CD4-positive, alpha-beta memory T cell (primary cell): ENCODE measurements around the gene PF4V1. TPM values are rescaled to one million over a fixed set of nuclear protein-coding genes. Genes with fewer than 3 reads are reported as not detected.
"Not testable (repeated sequence)": the region's sequence is repeated elsewhere in the genome, so short reads cannot be mapped to it uniquely, and the experiment has no call there.

Experiments
- CTCF ChIA-PET: fragments of 350-600 bp; sonication (Branson Sonifier 250); formaldehyde crosslinking; loops from one replicate; lab custom pipeline; 2021; ENCODE audit warnings: inconsistent platforms; ENCODE audit not compliant: partially characterized antibody; lab: Charles Lee
- POLR2A ChIA-PET: fragments of 350-600 bp; sonication (Branson Sonifier 250); formaldehyde crosslinking; loops from one replicate; lab custom pipeline; 2021; ENCODE audit not compliant: partially characterized antibody; lab: Charles Lee
- DNase-seq, 5 donors: peaks; one replicate each; pipeline versions ENCODE4 v3.0.0 to v3.0.0-alpha.2; 2020 to 2022; ENCODE audit warnings: mixed read lengths in 1 of 5
- H3K27ac ChIP-seq: one replicate; pipeline ENCODE4 v1.7.0; 2013; ENCODE audit warnings: low read depth, low read length
- H3K27me3 ChIP-seq: 2 replicates; pipeline ENCODE4 v1.7.0; 2013; ENCODE audit warnings: mild to moderate bottlenecking, low read length, moderate library complexity; ENCODE audit not compliant: insufficient read depth
- H3K36me3 ChIP-seq: 2 replicates; pipeline ENCODE4 v1.7.0; 2013; ENCODE audit warnings: mild to moderate bottlenecking, low read length, moderate library complexity; ENCODE audit not compliant: insufficient read depth
- H3K4me1 ChIP-seq: 2 replicates; pipeline ENCODE4 v1.7.0; 2013; ENCODE audit warnings: mild to moderate bottlenecking, low read length, moderate library complexity; ENCODE audit not compliant: insufficient read depth
- H3K4me3 ChIP-seq, 2 donors: one replicate each; pipeline ENCODE4 v1.7.0; 2013; ENCODE audit warnings: low read length in 2 of 2, mild to moderate bottlenecking in 1 of 2
- H3K9me3 ChIP-seq, 2 donors: one replicate each; pipeline ENCODE4 v1.7.0; 2013; ENCODE audit warnings: low read length in 2 of 2, control low read depth in 1 of 2; ENCODE audit not compliant: control insufficient read depth in 1 of 2
- H3K27ac Mint-ChIP-seq, 7 donors: one replicate each; pipeline ENCODE4 v1.8.0; 2020 to 2021; ENCODE audit warnings: mixed read lengths in 7 of 7, mild to moderate bottlenecking in 6 of 7, inconsistent platforms in 3 of 7, moderate library complexity in 3 of 7
- H3K27me3 Mint-ChIP-seq, 2 donors: one replicate each; pipeline ENCODE4 v1.8.0; 2020 to 2021; ENCODE audit warnings: mixed read lengths in 2 of 2
- H3K36me3 Mint-ChIP-seq, 2 donors: one replicate each; pipeline ENCODE4 v1.8.0; 2020 to 2021; ENCODE audit warnings: mixed read lengths in 2 of 2, inconsistent platforms in 1 of 2, mild to moderate bottlenecking in 1 of 2
- H3K4me1 Mint-ChIP-seq, 4 donors: one replicate each; pipeline ENCODE4 v1.8.0; 2020 to 2021; ENCODE audit warnings: mixed read lengths in 4 of 4, mild to moderate bottlenecking in 1 of 4
- H3K4me3 Mint-ChIP-seq, 8 donors: one replicate each; pipeline ENCODE4 v1.8.0; 2020 to 2021; ENCODE audit warnings: mixed read lengths in 8 of 8, mild to moderate bottlenecking in 7 of 8, moderate library complexity in 6 of 8, inconsistent platforms in 3 of 8
- H3K9me3 Mint-ChIP-seq, 8 donors: one replicate each; pipeline ENCODE4 v1.8.0; 2020 to 2021; ENCODE audit warnings: mixed read lengths in 8 of 8, mild to moderate bottlenecking in 5 of 8, inconsistent platforms in 3 of 8, moderate library complexity in 1 of 8
- intact Hi-C: fragments of 100-400 bp; cut with micrococcal nuclease; formaldehyde crosslinking; loops from one replicate; pipeline ENCODE4 v1.15.1; 2023
- polyA plus RNA-seq, 2 donors: library from polyadenylated mRNA; unstranded; fragments of 300-500 nt; fragmentation: Illumina TruSeq; gene quantifications; one replicate each; pipeline ENCODE4 v1.2.3, GENCODE V29; 2021
- total RNA-seq, 2 experiments: library from RNA; stranded (reverse); gene quantifications; one replicate each; pipeline ENCODE4 v1.2.3, GENCODE V29; 2021

Gene PF4V1
- total and polyA plus RNA-seq, 4 experiments from 2014 or later, result not detected

- H3K27ac Mint-ChIP-seq, result no peak overlapping the region
- H3K4me3 ChIP-seq, result no peak overlapping the region
- H3K4me3 Mint-ChIP-seq, result no peak overlapping the region
- H3K27ac ChIP-seq, result no peak overlapping the region
- no peaks in the 10 kb centered on the region for H3K27me3 Mint-ChIP-seq
- DNase-seq, result no peak
- ChIA-PET CTCF (no interaction called here), POLR2A (no interaction called here)
- no peaks in the 10 kb centered on the region for H3K36me3 Mint-ChIP-seq
- no peaks in the 10 kb centered on the region for H3K36me3 ChIP-seq
- intact Hi-C loops, result no loop called here
- no peaks in the 10 kb centered on the region for H3K4me1 Mint-ChIP-seq
- H3K27me3 ChIP-seq, result no peaks in the 10 kb centered on the region
- H3K9me3 Mint-ChIP-seq, result peaks cover 0 to 4% (median 0%) of the 10 kb centered on the region in 8 donors
- no peaks in the 10 kb centered on the region for H3K4me1 ChIP-seq
- H3K9me3 ChIP-seq, result no peaks in the 10 kb centered on the region
Observed at GRCh38 chr4:73895201-73896175, 42.4 kb downstream of the PF4V1 start.

- POLR2A ChIA-PET, result no interaction called here
- intact Hi-C loops, result no loop called here
- Mint-ChIP-seq H3K4me1 (no peaks in the 10 kb centered on the region), H3K36me3 (no peaks in the 10 kb centered on the region), H3K27me3 (no peaks in the 10 kb centered on the region), H3K27ac (no peak overlapping the region), H3K9me3 (peaks cover 0 to 4% (median 0%) of the 10 kb centered on the region in 8 donors), H3K4me3 (no peak overlapping the region)
- H3K9me3 ChIP-seq, result no peaks in the 10 kb centered on the region
- H3K4me3 ChIP-seq, result no peak overlapping the region
- no peak for DNase-seq
- no peaks in the 10 kb centered on the region for H3K4me1 ChIP-seq
- CTCF ChIA-PET, result no interaction called here
- H3K27ac ChIP-seq, result no peak overlapping the region
- H3K36me3 ChIP-seq, result no peaks in the 10 kb centered on the region
- H3K27me3 ChIP-seq, result no peaks in the 10 kb centered on the region
Observed at GRCh38 chr4:73896416-73896815, 43.3 kb downstream of the PF4V1 start.

- DNase-seq, result no peak
- intact Hi-C loops, result no loop called here
- no peaks in the 10 kb centered on the region for H3K9me3 ChIP-seq
- POLR2A ChIA-PET, result no interaction called here
- H3K4me3 ChIP-seq, result no peak overlapping the region
- no peaks in the 10 kb centered on the region for H3K27me3 Mint-ChIP-seq
- peaks cover 0 to 3% (median 0%) of the 10 kb centered on the region in 8 donors for H3K9me3 Mint-ChIP-seq
- no peaks in the 10 kb centered on the region for H3K4me1 ChIP-seq
- no peaks in the 10 kb centered on the region for H3K4me1 Mint-ChIP-seq
- CTCF ChIA-PET, result no interaction called here
- H3K27ac Mint-ChIP-seq, result no peak overlapping the region
- H3K27ac ChIP-seq, result no peak overlapping the region
- H3K36me3 Mint-ChIP-seq, result no peaks in the 10 kb centered on the region
- no peaks in the 10 kb centered on the region for H3K27me3 ChIP-seq
- H3K4me3 Mint-ChIP-seq, result no peak overlapping the region
- no peaks in the 10 kb centered on the region for H3K36me3 ChIP-seq
Observed at GRCh38 chr4:73897380-73898136, 44.5 kb downstream of the PF4V1 start.

- H3K4me1 Mint-ChIP-seq, H3K27ac ChIP-seq, H3K4me3 ChIP-seq, H3K9me3 Mint-ChIP-seq, H3K36me3 Mint-ChIP-seq, H3K4me3 Mint-ChIP-seq, H3K4me1 ChIP-seq, H3K27me3 Mint-ChIP-seq, intact Hi-C loops, H3K9me3 ChIP-seq, H3K36me3 ChIP-seq, POLR2A ChIA-PET, CTCF ChIA-PET, H3K27ac Mint-ChIP-seq, H3K27me3 ChIP-seq, DNase-seq: not testable (repeated sequence)
Observed at GRCh38 chr4:73899338-73899737, 46.2 kb downstream of the PF4V1 start.

GRCh38 chr4:73901031-73901430, 47.9 kb downstream of the PF4V1 start:
- no peaks in the 10 kb centered on the region for H3K4me1 ChIP-seq
- Mint-ChIP-seq H3K27ac (no peak overlapping the region), H3K4me1 (no peaks in the 10 kb centered on the region), H3K36me3 (no peaks in the 10 kb centered on the region), H3K9me3 (peaks cover 0 to 3% (median 0%) of the 10 kb centered on the region in 8 donors), H3K27me3 (no peaks in the 10 kb centered on the region), H3K4me3 (no peak overlapping the region)
- no peak overlapping the region for H3K4me3 ChIP-seq
- H3K9me3 ChIP-seq, result no peaks in the 10 kb centered on the region
- no peaks in the 10 kb centered on the region for H3K27me3 ChIP-seq
- ChIA-PET CTCF (no interaction called here), POLR2A (no interaction called here)
- no peak overlapping the region for H3K27ac ChIP-seq
- H3K36me3 ChIP-seq, result no peaks in the 10 kb centered on the region
- intact Hi-C loops, result no loop called here
- DNase-seq, result peak in 1 of 5 donors; percentile 17

- Histone ChIP-seq H3K9me3 (no peaks in the 10 kb centered on the region), H3K36me3 (no peaks in the 10 kb centered on the region), H3K4me3 (no peak overlapping the region), H3K27me3 (no peaks in the 10 kb centered on the region), H3K27ac (no peak overlapping the region), H3K4me1 (no peaks in the 10 kb centered on the region)
- CTCF ChIA-PET, result no interaction called here
- intact Hi-C loops, result no loop called here
- no peaks in the 10 kb centered on the region for H3K4me1 Mint-ChIP-seq
- no peak for DNase-seq
- H3K36me3 Mint-ChIP-seq, result no peaks in the 10 kb centered on the region
- H3K27me3 Mint-ChIP-seq, result no peaks in the 10 kb centered on the region
- H3K9me3 Mint-ChIP-seq, result peaks cover 0 to 5% (median 0%) of the 10 kb centered on the region in 8 donors
- no peak overlapping the region for H3K4me3 Mint-ChIP-seq
- POLR2A ChIA-PET, result no interaction called here
- no peak overlapping the region for H3K27ac Mint-ChIP-seq
Observed at GRCh38 chr4:73902038-73902637, 49.0 kb downstream of the PF4V1 start.
